SK-N-SH treated with all-trans-retinoic acid at 6 μM for 48 hours (cell line): Measurements from ENCODE around the gene ZNF236.

Experiments used
- ATAC-seq: fragments of 200-7000 bp; cut with Tn5 transposase; 3 replicates; pipeline ENCODE4 v1.9.1; 2020; ENCODE audit warnings: mild to moderate bottlenecking, moderate library complexity
- ARNTL ChIP-seq: fragments of 450-650 bp; formaldehyde crosslinking; IDR thresholded peaks from 2 replicates; pipeline ENCODE4 v1.5.0; 2020; ENCODE audit warnings: low read depth, mild to moderate bottlenecking, moderate library complexity, borderline replicate concordance
- BACH2 ChIP-seq: fragments of 250-450 bp; sonication (Bioruptor Pico); IDR thresholded peaks from 2 replicates; pipeline ENCODE4 v1.9.0; 2021; ENCODE audit warnings: mild to moderate bottlenecking, borderline replicate concordance
- CREB5 ChIP-seq: fragments of 250-450 bp; sonication (Bioruptor Pico); IDR thresholded peaks from 2 replicates; pipeline ENCODE4 v1.5.1; 2020; ENCODE audit warnings: low read depth, mild to moderate bottlenecking, moderate library complexity
- CSDC2 ChIP-seq: fragments of 250-450 bp; sonication (Bioruptor Pico); IDR thresholded peaks from 2 replicates; pipeline ENCODE4 v1.5.0; 2020; ENCODE audit warnings: mild to moderate bottlenecking, moderate library complexity
- CSRNP3 ChIP-seq: fragments of 250-450 bp; sonication (Bioruptor Pico); IDR thresholded peaks from 2 replicates; pipeline ENCODE4 v1.5.1; 2021; ENCODE audit warnings: mild to moderate bottlenecking, moderate library complexity
- ESRRG ChIP-seq: fragments of 250-450 bp; sonication (Bioruptor Pico); IDR thresholded peaks from 2 replicates; pipeline ENCODE4 v1.6.1; 2021; ENCODE audit warnings: mild to moderate bottlenecking
- GLIS3 ChIP-seq: fragments of 250-450 bp; sonication (Bioruptor Pico); IDR thresholded peaks from 2 replicates; pipeline ENCODE4 v1.5.0; 2020; ENCODE audit warnings: mild to moderate bottlenecking, moderate library complexity
- ISL1 ChIP-seq: fragments of 250-450 bp; sonication (Bioruptor Pico); IDR thresholded peaks from 2 replicates; pipeline ENCODE4 v2.1.2; 2022; ENCODE audit warnings: mild to moderate bottlenecking, moderate library complexity
- OSR1 ChIP-seq: fragments of 250-450 bp; sonication (Bioruptor Pico); IDR thresholded peaks from 2 replicates; pipeline ENCODE4 v1.8.0; 2022; ENCODE audit warnings: moderate library complexity, mild to moderate bottlenecking, inconsistent platforms
- PPARA ChIP-seq: fragments of 250-450 bp; sonication (Bioruptor Pico); IDR thresholded peaks from 2 replicates; pipeline ENCODE4 v1.5.0; 2020; ENCODE audit warnings: mild to moderate bottlenecking, borderline replicate concordance
- RARB ChIP-seq: fragments of 250-450 bp; sonication (Bioruptor Pico); IDR thresholded peaks from 2 replicates; pipeline ENCODE4 v1.8.0; 2021; ENCODE audit warnings: mild to moderate bottlenecking, moderate library complexity
- TCF4 ChIP-seq: fragments of 250-450 bp; sonication (Bioruptor Pico); IDR thresholded peaks from 2 replicates; pipeline ENCODE4 v1.8.0; 2021; ENCODE audit warnings: mild to moderate bottlenecking, moderate library complexity, borderline replicate concordance
- TOX ChIP-seq: fragments of 250-450 bp; sonication (Bioruptor Pico); IDR thresholded peaks from 2 replicates; pipeline ENCODE4 v1.8.0; 2021; ENCODE audit warnings: mild to moderate bottlenecking, moderate library complexity, borderline replicate concordance
- TSHZ2 ChIP-seq: fragments of 250-450 bp; sonication (Bioruptor Pico); IDR thresholded peaks from 2 replicates; pipeline ENCODE4 v1.5.0; 2020; ENCODE audit warnings: mild to moderate bottlenecking, moderate library complexity
- ZC3H10 ChIP-seq: fragments of 250-450 bp; sonication (Bioruptor Pico); IDR thresholded peaks from 2 replicates; pipeline ENCODE4 v1.5.1; 2021; ENCODE audit warnings: mild to moderate bottlenecking, moderate library complexity
- ZFP3 ChIP-seq: fragments of 250-450 bp; sonication (Bioruptor Pico); IDR thresholded peaks from 2 replicates; pipeline ENCODE4 v1.5.0; 2020; ENCODE audit warnings: mild to moderate bottlenecking, moderate library complexity
- ZFP30 ChIP-seq: fragments of 450-650 bp; formaldehyde crosslinking; IDR thresholded peaks from 2 replicates; pipeline ENCODE4 v1.5.0; 2022; ENCODE audit warnings: mild to moderate bottlenecking, moderate library complexity
- ZNF70 ChIP-seq: fragments of 450-650 bp; formaldehyde crosslinking; IDR thresholded peaks from 2 replicates; pipeline ENCODE4 v1.5.0; 2020; ENCODE audit warnings: mild to moderate bottlenecking, moderate library complexity
- ZNF8 ChIP-seq: fragments of 450-650 bp; formaldehyde crosslinking; IDR thresholded peaks from 2 replicates; pipeline ENCODE4 v1.5.0; 2020; ENCODE audit warnings: mild to moderate bottlenecking, moderate library complexity
- TF ChIP-seq, protein P1 (sequence below): fragments of 250-450 bp; sonication (Bioruptor Pico); IDR thresholded peaks from 2 replicates; pipeline ENCODE4 v1.8.0; 2021; ENCODE audit warnings: low read depth, mild to moderate bottlenecking, moderate library complexity, borderline replicate concordance

The ZNF236 gene

GRCh38 chr18:77006305-77007175 lies 184.2 kb downstream of the ZNF236 start:
- ATAC-seq: no peak
- TF ChIP-seq ARNTL (CRISPR knock-in tag): no peak
- no peak for TF ChIP-seq ZC3H10 (CRISPR knock-in tag)
- no peak for TF ChIP-seq TOX (CRISPR knock-in tag)
- no peak for TF ChIP-seq ZFP30

GRCh38 chr18:77007251-77007650 lies 184.9 kb downstream of the ZNF236 start:
- TF ChIP-seq CREB5: no peak
- no peak for TF ChIP-seq ESRRG
- ATAC-seq: no peak

DNA sequence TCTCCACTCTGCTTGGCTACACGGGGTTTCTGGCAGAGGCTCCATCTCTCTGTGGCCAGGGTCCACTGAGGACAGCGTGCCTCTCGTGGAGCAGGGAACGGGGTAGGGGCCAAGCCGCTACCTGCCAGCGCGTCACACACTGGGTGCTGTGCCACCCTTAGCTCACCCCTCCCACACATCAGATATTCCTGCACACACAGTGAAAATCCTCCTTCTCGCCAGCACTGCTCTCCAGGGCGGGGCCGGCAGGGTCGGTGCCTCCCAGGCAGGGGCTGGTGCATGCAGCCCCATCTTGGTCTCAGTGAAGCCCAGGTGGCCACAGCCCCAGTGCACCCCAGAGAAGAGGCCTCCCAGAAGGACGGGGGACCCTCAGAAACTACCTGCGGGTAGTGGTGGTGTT lies 185.6 kb downstream of the ZNF236 start:
- TF ChIP-seq TOX (CRISPR knock-in tag) (no peak), ESRRG (no peak), ZFP3 (CRISPR knock-in tag) (no peak), BACH2 (CRISPR knock-in tag) (no peak), OSR1 (CRISPR knock-in tag) (no peak), TCF4 (no peak), ZFP30 (no peak), ARNTL (CRISPR knock-in tag) (no peak), PPARA (CRISPR knock-in tag) (no peak)
- TF ChIP-seq, protein P1, sequence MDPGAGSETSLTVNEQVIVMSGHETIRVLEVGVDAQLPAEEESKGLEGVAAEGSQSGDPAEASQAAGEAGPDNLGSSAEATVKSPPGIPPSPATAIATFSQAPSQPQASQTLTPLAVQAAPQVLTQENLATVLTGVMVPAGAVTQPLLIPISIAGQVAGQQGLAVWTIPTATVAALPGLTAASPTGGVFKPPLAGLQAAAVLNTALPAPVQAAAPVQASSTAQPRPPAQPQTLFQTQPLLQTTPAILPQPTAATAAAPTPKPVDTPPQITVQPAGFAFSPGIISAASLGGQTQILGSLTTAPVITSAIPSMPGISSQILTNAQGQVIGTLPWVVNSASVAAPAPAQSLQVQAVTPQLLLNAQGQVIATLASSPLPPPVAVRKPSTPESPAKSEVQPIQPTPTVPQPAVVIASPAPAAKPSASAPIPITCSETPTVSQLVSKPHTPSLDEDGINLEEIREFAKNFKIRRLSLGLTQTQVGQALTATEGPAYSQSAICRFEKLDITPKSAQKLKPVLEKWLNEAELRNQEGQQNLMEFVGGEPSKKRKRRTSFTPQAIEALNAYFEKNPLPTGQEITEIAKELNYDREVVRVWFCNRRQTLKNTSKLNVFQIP: no peak
- ATAC-seq: no peak

DNA sequence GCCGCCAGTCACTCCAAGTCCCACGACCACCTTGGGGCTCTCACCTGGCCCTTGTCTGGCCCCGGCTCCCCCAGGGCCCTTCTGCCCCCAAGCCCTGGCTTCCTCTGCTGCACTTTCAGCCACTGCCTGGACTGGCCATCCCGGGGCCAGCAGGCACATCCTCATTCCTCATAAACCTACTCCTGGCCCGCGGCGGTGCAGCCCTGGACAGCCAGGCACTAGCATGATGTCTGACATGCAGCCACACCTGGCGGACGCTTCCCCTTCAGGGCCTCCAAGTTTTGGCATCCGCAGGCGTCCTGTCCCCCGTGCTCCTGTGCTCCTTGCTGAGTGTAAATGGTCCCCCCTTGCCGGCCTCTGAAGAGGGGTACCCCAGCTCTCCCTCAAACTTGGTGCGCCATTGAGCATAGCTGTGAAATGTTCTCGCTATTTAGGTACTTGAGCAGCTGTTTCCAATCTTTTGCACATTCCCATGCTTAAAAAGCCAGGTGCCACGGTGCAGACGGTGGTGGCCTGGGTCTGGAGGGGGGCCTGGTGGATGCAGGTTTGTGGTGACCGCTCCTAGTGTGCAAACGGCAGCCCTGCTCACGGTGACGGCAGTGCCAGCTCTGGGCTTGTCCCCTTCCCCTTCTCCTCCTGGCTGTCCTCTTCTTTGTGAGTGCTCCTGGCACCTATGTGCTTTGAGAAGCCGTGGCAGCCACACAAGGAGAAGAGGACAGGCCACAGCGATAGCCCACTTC lies 186.4 kb downstream of the ZNF236 start:
- ATAC-seq: no peak
- TF ChIP-seq ZNF70 (CRISPR knock-in tag): no peak
- TF ChIP-seq ZNF8 (CRISPR knock-in tag): no peak
- no peak for TF ChIP-seq CREB5
- no peak for TF ChIP-seq GLIS3
- TF ChIP-seq ISL1: no peak
- TF ChIP-seq TSHZ2: no peak
- no peak for TF ChIP-seq RARB (CRISPR knock-in tag)
- TF ChIP-seq ZFP3 (CRISPR knock-in tag): no peak
- no peak for TF ChIP-seq BACH2 (CRISPR knock-in tag)
- TF ChIP-seq ZC3H10 (CRISPR knock-in tag): no peak
- TF ChIP-seq, protein P1: no peak
- no peak for TF ChIP-seq CSDC2 (CRISPR knock-in tag)
- TF ChIP-seq OSR1 (CRISPR knock-in tag): no peak
- TF ChIP-seq ZFP30: no peak
- no peak for TF ChIP-seq TOX (CRISPR knock-in tag)
- TF ChIP-seq CSRNP3 (CRISPR knock-in tag): no peak
- TF ChIP-seq PPARA (CRISPR knock-in tag): no peak
